Glomerular endothelial cell (primary cell): ENCODE measurements around the gene NRROS. TPM values are rescaled to one million over a fixed set of nuclear protein-coding genes. Genes with fewer than 3 reads are reported as not detected.
"Not testable (repeated sequence)": the region's sequence is repeated elsewhere in the genome, so short reads cannot be mapped to it uniquely, and the experiment has no call there.

Experiments
- DNase-seq: peaks from one replicate; pipeline ENCODE4 v3.0.0-alpha.2; 2011; ENCODE audit warnings: low read depth, low spot score; ENCODE audit errors: extremely low read depth
- total RNA-seq: library from RNA; depleted of rRNA; stranded (reverse); fragments of >200 nt; gene quantifications from 2 replicates; pipeline ENCODE4 v1.2.3, GENCODE V29; 2015

The NRROS gene
- 12.4 and 16.4 TPM in 2 replicates for total RNA-seq

GRCh38 chr3:196639483-196640296 lies at the start of gene NRROS:
Gene NRROS (plus strand): TSS chr3:196639694. CDS start chr3:196654540, 14,846 bp downstream.
- DNase-seq: no peak

- DNase-seq: no peak
Observed at GRCh38 chr3:196590279-196590678, 49.2 kb upstream of the NRROS start.

- DNase-seq: no peak
Observed at GRCh38 chr3:196596355-196596754, 43.1 kb upstream of the NRROS start.

- DNase-seq: not testable (repeated sequence)
Observed at GRCh38 chr3:196597971-196598733, 41.3 kb upstream of the NRROS start.

GRCh38 chr3:196599734-196600128 lies 39.8 kb upstream of the NRROS start:
- no peak for DNase-seq

- DNase-seq: no peak
Observed at GRCh38 chr3:196600359-196600758, 39.1 kb upstream of the NRROS start.

- DNase-seq: no peak
Observed at GRCh38 chr3:196602673-196603072, 36.8 kb upstream of the NRROS start.

- DNase-seq: no peak
Observed at GRCh38 chr3:196603683-196604082, 35.8 kb upstream of the NRROS start.

- no peak for DNase-seq
Observed at GRCh38 chr3:196604548-196604947, 34.9 kb upstream of the NRROS start.

- no peak for DNase-seq
Observed at GRCh38 chr3:196608693-196609092, 30.8 kb upstream of the NRROS start.

- no peak for DNase-seq
Observed at GRCh38 chr3:196609343-196609775, 30.1 kb upstream of the NRROS start.

GRCh38 chr3:196609805-196610515 lies 29.5 kb upstream of the NRROS start:
- no peak for DNase-seq

GRCh38 chr3:196611761-196612483 lies 27.6 kb upstream of the NRROS start:
- DNase-seq: no peak

GRCh38 chr3:196615234-196615633 lies 24.3 kb upstream of the NRROS start:
- DNase-seq: not testable (repeated sequence)

- DNase-seq: no peak
Observed at GRCh38 chr3:196617256-196617655, 22.2 kb upstream of the NRROS start.

- DNase-seq: no peak
Observed at GRCh38 chr3:196619223-196619622, 20.3 kb upstream of the NRROS start.

GRCh38 chr3:196619627-196620026 lies 19.9 kb upstream of the NRROS start:
- DNase-seq: not testable (repeated sequence)

- no peak for DNase-seq
Observed at GRCh38 chr3:196620161-196620604, 19.3 kb upstream of the NRROS start.

- DNase-seq: no peak
Observed at GRCh38 chr3:196620684-196621083, 18.8 kb upstream of the NRROS start.

- DNase-seq: no peak
Observed at GRCh38 chr3:196621611-196622010, 17.9 kb upstream of the NRROS start.
